HCT116 (cell line): Measurements from ENCODE around the gene ST3GAL3. TPM values are rescaled to one million over a fixed set of nuclear protein-coding genes. Genes with fewer than 3 reads are reported as not detected.

ENCODE experiments used
- ATAC-seq: fragments of 200-7000 bp; cut with Tn5 transposase; 2 replicates; pipeline ENCODE4 v1.9.1; 2020; ENCODE audit warnings: mild to moderate bottlenecking, moderate library complexity
- BruUV-seq: library from RNA; stranded (reverse); fragments of 400-500 nt; replicated peaks from 2 replicates; lab custom pipeline; 2021; lab: Mats Ljungman, UMichigan
- CTCF ChIA-PET: fragments of 300-600 bp; sonication (Branson Sonifier 250); formaldehyde crosslinking; loops from one replicate; lab custom pipeline; 2021; ENCODE audit warnings: antibody characterized with exemption; lab: Charles Lee
- POLR2A ChIA-PET: fragments of 300-600, 350-600 bp; sonication (Branson Sonifier 250); formaldehyde crosslinking; loops from one replicate; lab custom pipeline; 2021; ENCODE audit warnings: antibody characterized with exemption; lab: Charles Lee
- RAD21 ChIA-PET, 2 experiments: fragments of 300-600 bp; sonication (Branson Sonifier 250); formaldehyde crosslinking; loops; one replicate each; lab custom pipeline; 2023; ENCODE audit warnings: low total read pairs in 2 of 2; ENCODE audit not compliant: uncharacterized antibody in 2 of 2, unreplicated experiment in 2 of 2, low non-redundant PET in 1 of 2; lab: Charles Lee
- DNase-seq: peaks from one replicate; pipeline ENCODE4 v3.0.0-alpha.2; 2010; ENCODE audit warnings: low read depth, low spot score
- H2AFZ ChIP-seq: fragments of 200-600 bp; shearing (Covaris generic), sonication (generic); 2 replicates; pipeline ENCODE4 v1.6.1; 2017; ENCODE audit warnings: low read depth, mixed run types, mixed read lengths, antibody characterized with exemption, low read length; ENCODE audit not compliant: poor library complexity, severe bottlenecking
- H3K27ac ChIP-seq: 2 replicates; pipeline ENCODE4 v1.5.1; 2012; ENCODE audit warnings: low read depth, low read length
- H3K27me3 ChIP-seq: fragments of 200-600 bp; sonication (generic); 2 replicates; pipeline ENCODE4 v1.6.1; 2016; ENCODE audit warnings: mixed run types, low read length, mixed read lengths; ENCODE audit not compliant: insufficient read depth
- H3K36me3 ChIP-seq, 2 experiments: fragments of 200-500 bp in 1 of 2; fragments of 200-600 bp in 1 of 2; sonication (Bioruptor generic) in 1 of 2; sonication (generic) in 1 of 2; 2 replicates each; pipeline versions ENCODE4 v1.5.1 to v1.6.1; 2014 to 2016; ENCODE audit warnings: low read length in 2 of 2, inconsistent platforms in 1 of 2, mixed read lengths in 1 of 2, mixed run types in 1 of 2; ENCODE audit not compliant: insufficient read depth in 2 of 2, control insufficient read depth in 1 of 2
- H3K4me1 ChIP-seq, 2 experiments: fragments of 200-600 bp in 1 of 2; sonication (generic) in 1 of 2; 2 replicates each; pipeline versions ENCODE4 v1.5.1 to v1.6.1; 2012 to 2017; ENCODE audit warnings: low read length in 2 of 2, inconsistent platforms in 1 of 2, mild to moderate bottlenecking in 1 of 2, mixed read lengths in 1 of 2, mixed run types in 1 of 2, moderate library complexity in 1 of 2; ENCODE audit not compliant: insufficient read depth in 2 of 2, control insufficient read depth in 1 of 2
- H3K4me2 ChIP-seq: fragments of 200-600 bp; sonication (generic); 2 replicates; pipeline ENCODE4 v1.6.1; 2017; ENCODE audit warnings: mixed run types, low read length, mixed read lengths
- H3K4me3 ChIP-seq, 2 experiments: fragments of 200-600 bp in 1 of 2; sonication (generic) in 1 of 2; replicated peaks in 1 of 2; 2 replicates each; pipeline ENCODE4 v1.5.1; 2011 to 2016; ENCODE audit warnings: low read length in 2 of 2, control low read depth in 1 of 2, low read depth in 1 of 2, mild to moderate bottlenecking in 1 of 2, mixed read lengths in 1 of 2, mixed run types in 1 of 2
- H3K79me2 ChIP-seq: fragments of 200-600 bp; sonication (generic); 2 replicates; pipeline ENCODE4 v1.6.1; 2017; ENCODE audit warnings: mild to moderate bottlenecking, mixed run types, low read length, moderate library complexity, mixed read lengths; ENCODE audit not compliant: insufficient read depth
- H3K9ac ChIP-seq: fragments of 200-600 bp; sonication (generic); 2 replicates; pipeline ENCODE4 v1.6.1; 2016; ENCODE audit warnings: low read length, mixed read lengths
- H3K9me2 ChIP-seq: fragments of 200-600 bp; sonication (generic), shearing (Covaris generic); 2 replicates; pipeline ENCODE4 v1.6.1; 2017; ENCODE audit warnings: mixed run types, mild to moderate bottlenecking, moderate library complexity; ENCODE audit not compliant: insufficient read depth
- H3K9me3 ChIP-seq, 2 experiments: fragments of 200-500 bp in 1 of 2; fragments of 200-600 bp in 1 of 2; sonication (Bioruptor generic) in 1 of 2; sonication (generic) in 1 of 2; 2 replicates each; pipeline ENCODE4 v1.6.1; 2014 to 2017; ENCODE audit warnings: low read length in 2 of 2, mixed read lengths in 2 of 2, inconsistent platforms in 1 of 2, low read depth in 1 of 2, mild to moderate bottlenecking in 1 of 2, mixed run types in 1 of 2, moderate library complexity in 1 of 2; ENCODE audit not compliant: control insufficient read depth in 1 of 2, insufficient read depth in 1 of 2
- H4K20me1 ChIP-seq: fragments of 200-600 bp; sonication (generic), shearing (Covaris generic); 2 replicates; pipeline ENCODE4 v1.6.1; 2017; ENCODE audit warnings: mixed run types, mild to moderate bottlenecking, moderate library complexity; ENCODE audit not compliant: insufficient read depth
- ATF3 ChIP-seq: IDR thresholded peaks from 2 replicates; pipeline ENCODE4 v1.6.1; 2012
- CEBPB ChIP-seq: IDR thresholded peaks from 2 replicates; pipeline ENCODE4 v1.6.1; 2012; ENCODE audit warnings: low read depth
- ELF1 ChIP-seq: IDR thresholded peaks from 2 replicates; pipeline ENCODE4 v1.6.1; 2012; ENCODE audit warnings: low read depth, borderline replicate concordance
- EZH2 ChIP-seq: fragments of 200-600 bp; sonication (generic); IDR thresholded peaks from 2 replicates; pipeline ENCODE4 v1.6.1; 2017; ENCODE audit warnings: antibody characterized with exemption, mixed run types
- JUND ChIP-seq: IDR thresholded peaks from 2 replicates; pipeline ENCODE4 v1.6.1; 2012
- POLR2A ChIP-seq: IDR thresholded peaks from 2 replicates; pipeline ENCODE4 v1.7.0; 2011; ENCODE audit warnings: borderline replicate concordance; ENCODE audit not compliant: insufficient read depth, insufficient read length; ENCODE audit errors: extremely low read depth
- POLR2AphosphoS5 ChIP-seq: IDR thresholded peaks from 2 replicates; pipeline ENCODE4 v1.6.1; 2011; ENCODE audit warnings: mild to moderate bottlenecking, low read depth, low read length, moderate library complexity
- SIN3A ChIP-seq: IDR thresholded peaks from 2 replicates; pipeline ENCODE4 v1.6.1; 2012; ENCODE audit warnings: low read depth
- SP1 ChIP-seq: IDR thresholded peaks from 2 replicates; pipeline ENCODE4 v1.6.1; 2012; ENCODE audit warnings: low read depth
- SRF ChIP-seq: IDR thresholded peaks from 2 replicates; pipeline ENCODE4 v1.6.1; 2012; ENCODE audit warnings: low read depth
- intact Hi-C: fragments of 100-400 bp; cut with micrococcal nuclease; formaldehyde crosslinking; loops from 2 replicates; pipeline ENCODE4 v1.10.0; 2022
- total RNA-seq: library from RNA; stranded (reverse); gene quantifications from one replicate; pipeline ENCODE4 v1.2.1, GENCODE V29; 2021; ENCODE audit not compliant: unreplicated experiment
- TF ChIP-seq, protein P1 (sequence below): IDR thresholded peaks from 2 replicates; pipeline ENCODE4 v1.6.1; 2011; ENCODE audit warnings: mild to moderate bottlenecking, low read length, moderate library complexity; ENCODE audit not compliant: insufficient replicate concordance; ENCODE audit errors: extremely low read depth
- TF ChIP-seq, protein P2 (sequence below): IDR thresholded peaks from 2 replicates; pipeline ENCODE4 v1.6.1; 2012

ST3GAL3 gene
- total RNA-seq, 1 experiment from 2014 or later, result 7.2 TPM

- no peak for DNase-seq
- Histone ChIP-seq H3K9me3 (no peaks in the 10 kb centered on the region), H3K4me1 (peaks cover 0 to 19% of the 10 kb centered on the region in 2 experiments; a peak in 3 of 4 replicates), H3K36me3 (no peaks in the 10 kb centered on the region)
- TF ChIP-seq POLR2A (no peak), SRF (no peak), JUND (no peak), SP1 (no peak), ATF3 (no peak), EZH2 (no peak), CEBPB (no peak), POLR2AphosphoS5 (no peak), ELF1 (no peak), SIN3A (no peak)
- TF ChIP-seq, protein P1, sequence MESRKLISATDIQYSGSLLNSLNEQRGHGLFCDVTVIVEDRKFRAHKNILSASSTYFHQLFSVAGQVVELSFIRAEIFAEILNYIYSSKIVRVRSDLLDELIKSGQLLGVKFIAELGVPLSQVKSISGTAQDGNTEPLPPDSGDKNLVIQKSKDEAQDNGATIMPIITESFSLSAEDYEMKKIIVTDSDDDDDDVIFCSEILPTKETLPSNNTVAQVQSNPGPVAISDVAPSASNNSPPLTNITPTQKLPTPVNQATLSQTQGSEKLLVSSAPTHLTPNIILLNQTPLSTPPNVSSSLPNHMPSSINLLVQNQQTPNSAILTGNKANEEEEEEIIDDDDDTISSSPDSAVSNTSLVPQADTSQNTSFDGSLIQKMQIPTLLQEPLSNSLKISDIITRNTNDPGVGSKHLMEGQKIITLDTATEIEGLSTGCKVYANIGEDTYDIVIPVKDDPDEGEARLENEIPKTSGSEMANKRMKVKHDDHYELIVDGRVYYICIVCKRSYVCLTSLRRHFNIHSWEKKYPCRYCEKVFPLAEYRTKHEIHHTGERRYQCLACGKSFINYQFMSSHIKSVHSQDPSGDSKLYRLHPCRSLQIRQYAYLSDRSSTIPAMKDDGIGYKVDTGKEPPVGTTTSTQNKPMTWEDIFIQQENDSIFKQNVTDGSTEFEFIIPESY, result no peak
- TF ChIP-seq, protein P2, sequence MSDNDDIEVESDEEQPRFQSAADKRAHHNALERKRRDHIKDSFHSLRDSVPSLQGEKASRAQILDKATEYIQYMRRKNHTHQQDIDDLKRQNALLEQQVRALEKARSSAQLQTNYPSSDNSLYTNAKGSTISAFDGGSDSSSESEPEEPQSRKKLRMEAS, result no peak
- TF ChIP-seq, all 23 proteins: peak for 0
- BruUV-seq, result no TSS peak
- Histone ChIP-seq H2AFZ (no peak overlapping the region), H3K27me3 (no peaks in the 10 kb centered on the region), H3K4me3 (no peak overlapping the region), H3K27ac (no peak overlapping the region), H3K4me2 (no peak overlapping the region), H3K9me2 (no peaks in the 10 kb centered on the region), H4K20me1 (no peaks in the 10 kb centered on the region), H3K9ac (no peak overlapping the region), H3K79me2 (no peaks in the 10 kb centered on the region)
- CTCF ChIA-PET, result interaction anchor here (9.2 kb wide), 1 partner anchor 166 kb away, joined by 479 read pairs; the partner anchor contains the start of gene ARTN
- no peak for ATAC-seq
- intact Hi-C loops, result no loop called here
- RAD21 ChIA-PET, result no interaction called here
- POLR2A ChIA-PET, result no interaction called here
Measured at GRCh38 chr1:43768168-43768567, 60.8 kb downstream of the ST3GAL3 start.
